Measurements from ENCODE around the gene FERMT3.
A peak's percentile ranks its signal among the peaks of the same experiment; 100 is the strongest.

FERMT3 gene

GRCh38 chr11:64235437-64236161, 29.1 kb downstream of the FERMT3 start:
- Histone ChIP-seq H3K4me1 (ENCODE audit: control insufficient read depth in 1 of 2, insufficient read depth in 2 of 2, low read length in 2 of 2) (peaks cover 61 to 62% of the 10 kb centered on the region in 2 donors), H3K9ac (ENCODE audit: low read depth in 1 of 2, low read length in 2 of 2) (peak overlapping the region; percentile 25 to 31), H3K27ac (ENCODE audit: low read depth, low read length) (no peak overlapping the region), H3K9me3 (ENCODE audit: control insufficient read depth in 1 of 2, low read length in 2 of 2) (no peaks in the 10 kb centered on the region), H3K4me3 (ENCODE audit: low read depth in 1 of 2, low read length in 2 of 2) (peak overlapping the region; percentile 59 to 82), H3K36me3 (ENCODE audit: control insufficient read depth in 1 of 2, insufficient read depth in 2 of 2, low read length in 2 of 2) (peaks cover 0 to 5% of the 10 kb centered on the region in 2 donors), H3K27me3 (ENCODE audit: control insufficient read depth in 1 of 2, insufficient read depth in 2 of 2, low read length in 2 of 2) (no peaks in the 10 kb centered on the region)

DNA sequence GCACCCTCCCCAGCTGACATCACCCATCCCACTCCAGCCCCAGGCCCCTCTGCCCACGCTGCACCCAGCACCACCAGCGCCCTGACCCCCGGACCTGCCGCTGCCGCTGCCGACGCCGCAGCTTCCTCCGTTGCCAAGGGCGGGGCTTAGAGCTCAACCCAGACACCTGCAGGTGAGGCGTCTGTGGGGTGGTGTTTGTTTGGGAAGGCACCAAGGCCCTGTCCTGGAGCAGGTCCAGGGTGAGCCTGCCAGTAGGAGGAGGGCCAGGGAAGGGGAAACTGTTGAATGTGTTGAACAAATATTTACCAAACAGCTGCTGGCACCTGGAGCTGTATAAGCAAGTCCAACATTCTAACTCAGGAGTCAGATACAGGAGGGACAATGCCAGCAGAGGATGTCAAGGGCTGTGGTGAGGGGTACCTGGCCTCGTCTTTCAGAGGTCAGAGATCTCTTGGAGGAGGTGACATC, 31.0 kb downstream of the FERMT3 start:
- Histone ChIP-seq H3K9me3 (ENCODE audit: control insufficient read depth in 1 of 2, low read length in 2 of 2) (no peaks in the 10 kb centered on the region), H3K27ac (ENCODE audit: low read depth, low read length) (peak overlapping the region; percentile 34), H3K36me3 (ENCODE audit: control insufficient read depth in 1 of 2, insufficient read depth in 2 of 2, low read length in 2 of 2) (peaks cover 0 to 5% of the 10 kb centered on the region in 2 donors), H3K4me3 (ENCODE audit: low read depth in 1 of 2, low read length in 2 of 2) (peak overlapping the region in 1 of 2 donors; percentile 7), H3K27me3 (ENCODE audit: control insufficient read depth in 1 of 2, insufficient read depth in 2 of 2, low read length in 2 of 2) (no peaks in the 10 kb centered on the region), H3K4me1 (ENCODE audit: control insufficient read depth in 1 of 2, insufficient read depth in 2 of 2, low read length in 2 of 2) (peaks cover 53 to 55% of the 10 kb centered on the region in 2 donors), H3K9ac (ENCODE audit: low read depth in 1 of 2, low read length in 2 of 2) (peak overlapping the region in 1 of 2 donors; percentile 34)

DNA sequence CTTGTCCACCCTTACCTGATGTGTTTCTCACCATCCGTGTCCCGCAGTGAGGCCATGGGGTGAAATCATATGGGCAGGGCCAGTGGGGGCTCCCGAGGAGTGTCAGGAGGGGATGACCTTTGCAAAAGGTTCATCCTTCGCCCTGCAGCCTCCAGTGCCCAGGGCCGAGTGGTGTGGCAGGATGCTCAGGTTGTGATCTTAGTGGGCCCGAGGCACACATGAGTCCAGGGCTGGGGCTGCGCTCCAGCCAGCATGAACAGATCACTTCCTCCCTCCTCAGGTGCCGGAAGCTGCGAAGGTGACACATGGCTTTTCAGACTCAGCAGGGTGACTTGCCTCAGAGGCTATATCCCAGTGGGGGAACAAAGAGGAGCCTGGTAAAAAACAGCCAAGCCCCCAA, 31.6 kb downstream of the FERMT3 start:
- H3K27ac ChIP-seq (ENCODE audit: low read depth, low read length) = peak overlapping the region; percentile 53
- H3K9me3 ChIP-seq (ENCODE audit: control insufficient read depth in 1 of 2, low read length in 2 of 2) = no peaks in the 10 kb centered on the region
- H3K4me1 ChIP-seq (ENCODE audit: control insufficient read depth in 1 of 2, insufficient read depth in 2 of 2, low read length in 2 of 2) = peaks cover 59 to 61% of the 10 kb centered on the region in 2 donors
- H3K9ac ChIP-seq (ENCODE audit: low read depth in 1 of 2, low read length in 2 of 2) = peak overlapping the region in 1 of 2 donors; percentile 34
- H3K36me3 ChIP-seq (ENCODE audit: control insufficient read depth in 1 of 2, insufficient read depth in 2 of 2, low read length in 2 of 2) = peaks cover 0 to 5% of the 10 kb centered on the region in 2 donors
- no peaks in the 10 kb centered on the region for H3K27me3 ChIP-seq (ENCODE audit: control insufficient read depth in 1 of 2, insufficient read depth in 2 of 2, low read length in 2 of 2)
- H3K4me3 ChIP-seq (ENCODE audit: low read depth in 1 of 2, low read length in 2 of 2) = peak overlapping the region in 1 of 2 donors; percentile 7

- peak overlapping the region; percentile 53 for H3K27ac ChIP-seq (ENCODE audit: low read depth, low read length)
- peaks cover 0 to 14% of the 10 kb centered on the region in 2 donors for H3K36me3 ChIP-seq (ENCODE audit: control insufficient read depth in 1 of 2, insufficient read depth in 2 of 2, low read length in 2 of 2)
- H3K9me3 ChIP-seq (ENCODE audit: control insufficient read depth in 1 of 2, low read length in 2 of 2) = no peaks in the 10 kb centered on the region
- no peaks in the 10 kb centered on the region for H3K27me3 ChIP-seq (ENCODE audit: control insufficient read depth in 1 of 2, insufficient read depth in 2 of 2, low read length in 2 of 2)
- peaks cover 61% of the 10 kb centered on the region in 2 donors for H3K4me1 ChIP-seq (ENCODE audit: control insufficient read depth in 1 of 2, insufficient read depth in 2 of 2, low read length in 2 of 2)
- H3K4me3 ChIP-seq (ENCODE audit: low read depth in 1 of 2, low read length in 2 of 2) = no peak overlapping the region
- H3K9ac ChIP-seq (ENCODE audit: low read depth in 1 of 2, low read length in 2 of 2) = peak overlapping the region in 1 of 2 donors; percentile 22
These were observed 32.5 kb downstream of the FERMT3 start for GRCh38 chr11:64238999-64239398.

- Histone ChIP-seq H3K9ac (ENCODE audit: low read depth in 1 of 2, low read length in 2 of 2) (peak overlapping the region; percentile 93 to 97), H3K4me1 (ENCODE audit: control insufficient read depth in 1 of 2, insufficient read depth in 2 of 2, low read length in 2 of 2) (peaks cover 63 to 64% of the 10 kb centered on the region in 2 donors), H3K36me3 (ENCODE audit: control insufficient read depth in 1 of 2, insufficient read depth in 2 of 2, low read length in 2 of 2) (peaks cover 0 to 17% of the 10 kb centered on the region in 2 donors), H3K27ac (ENCODE audit: low read depth, low read length) (peak overlapping the region; percentile 99), H3K27me3 (ENCODE audit: control insufficient read depth in 1 of 2, insufficient read depth in 2 of 2, low read length in 2 of 2) (no peaks in the 10 kb centered on the region), H3K9me3 (ENCODE audit: control insufficient read depth in 1 of 2, low read length in 2 of 2) (no peaks in the 10 kb centered on the region), H3K4me3 (ENCODE audit: low read depth in 1 of 2, low read length in 2 of 2) (peak overlapping the region; percentile 75 to 79)
These were observed 33.3 kb downstream of the FERMT3 start for GRCh38 chr11:64239662-64240434.

DNA sequence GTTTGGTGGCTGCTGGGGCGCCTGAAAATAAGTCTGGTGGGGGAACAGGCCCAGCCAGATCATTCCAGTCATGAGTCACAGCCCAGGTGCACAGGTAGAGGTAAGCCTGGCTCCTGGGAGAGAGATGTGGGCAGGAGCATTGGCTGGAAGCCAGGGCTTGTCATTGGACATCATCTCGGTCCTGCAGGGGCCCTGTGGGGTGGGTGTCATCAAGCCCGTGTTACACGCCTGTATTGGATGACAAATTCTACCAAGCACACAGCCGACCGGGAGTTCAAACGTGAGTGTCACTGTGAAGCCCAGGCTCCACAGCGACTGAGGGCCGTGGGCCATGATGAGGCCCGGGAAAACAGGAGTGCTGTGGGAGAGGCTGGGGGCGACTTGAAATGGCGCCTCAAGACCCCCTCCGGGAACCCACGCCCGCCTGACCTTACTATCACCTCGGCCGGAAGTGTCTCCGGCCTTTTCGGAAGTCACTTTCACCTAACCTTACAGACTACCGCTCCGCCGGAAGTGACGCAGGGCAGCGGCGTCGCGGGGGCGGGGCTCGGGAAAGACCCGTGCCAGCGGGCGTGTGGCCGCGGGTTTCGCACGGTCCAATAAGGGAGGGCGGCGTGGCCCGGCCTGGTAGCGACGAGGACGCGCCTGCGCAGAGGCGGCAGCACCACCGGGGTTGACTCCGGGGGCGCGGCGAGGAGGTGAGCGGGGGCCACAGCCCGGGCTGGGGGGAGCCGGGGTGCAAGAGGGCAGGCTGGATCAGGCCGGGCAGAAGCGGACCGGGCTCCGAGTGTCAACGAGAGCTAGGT, 34.1 kb downstream of the FERMT3 start, which contains the start of gene FKBP2:
TSS of gene FKBP2 (plus strand) at position 661 of the 806 bp plus-strand sequence. CDS start 1,293 bp downstream, outside the sequence.
- H3K9ac ChIP-seq (ENCODE audit: low read depth in 1 of 2, low read length in 2 of 2) = peak within 1 kb of the TSS; percentile 93 to 97
- H3K27ac ChIP-seq (ENCODE audit: low read depth, low read length) = peak within 1 kb of the TSS; percentile 99
- H3K27me3 ChIP-seq (ENCODE audit: control insufficient read depth in 1 of 2, insufficient read depth in 2 of 2, low read length in 2 of 2) = no peaks in the 10 kb centered on the region
- H3K4me1 ChIP-seq (ENCODE audit: control insufficient read depth in 1 of 2, insufficient read depth in 2 of 2, low read length in 2 of 2) = peaks cover 56 to 66% of the 10 kb centered on the region in 2 donors
- H3K4me3 ChIP-seq (ENCODE audit: low read depth in 1 of 2, low read length in 2 of 2) = peak within 1 kb of the TSS; percentile 82 to 84
- H3K36me3 ChIP-seq (ENCODE audit: control insufficient read depth in 1 of 2, insufficient read depth in 2 of 2, low read length in 2 of 2) = peaks cover 0 to 17% of the 10 kb centered on the region in 2 donors
- H3K9me3 ChIP-seq (ENCODE audit: control insufficient read depth in 1 of 2, low read length in 2 of 2) = no peaks in the 10 kb centered on the region

DNA sequence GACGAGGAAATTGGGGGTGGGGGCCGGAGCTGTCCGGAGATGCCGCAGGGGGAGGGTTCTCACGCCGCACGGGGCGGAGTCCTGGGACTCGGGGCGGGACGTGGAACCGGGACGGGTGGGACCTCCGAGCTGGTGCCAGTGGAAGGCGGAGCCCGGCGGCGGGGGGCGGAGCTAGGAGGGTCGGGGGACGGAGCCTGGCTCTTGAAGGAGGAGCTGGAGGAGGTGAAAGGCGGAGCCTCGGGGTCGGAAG, 34.6 kb downstream of the FERMT3 start:
- H3K9me3 ChIP-seq (ENCODE audit: control insufficient read depth in 1 of 2, low read length in 2 of 2) = no peaks in the 10 kb centered on the region
- peaks cover 56 to 67% of the 10 kb centered on the region in 2 donors for H3K4me1 ChIP-seq (ENCODE audit: control insufficient read depth in 1 of 2, insufficient read depth in 2 of 2, low read length in 2 of 2)
- no peaks in the 10 kb centered on the region for H3K27me3 ChIP-seq (ENCODE audit: control insufficient read depth in 1 of 2, insufficient read depth in 2 of 2, low read length in 2 of 2)
- peak overlapping the region; percentile 99 for H3K27ac ChIP-seq (ENCODE audit: low read depth, low read length)
- H3K9ac ChIP-seq (ENCODE audit: low read depth in 1 of 2, low read length in 2 of 2) = peak overlapping the region in 1 of 2 donors; percentile 93
- H3K4me3 ChIP-seq (ENCODE audit: low read depth in 1 of 2, low read length in 2 of 2) = peak overlapping the region; percentile 73 to 75
- peaks cover 0 to 17% of the 10 kb centered on the region in 2 donors for H3K36me3 ChIP-seq (ENCODE audit: control insufficient read depth in 1 of 2, insufficient read depth in 2 of 2, low read length in 2 of 2)

DNA sequence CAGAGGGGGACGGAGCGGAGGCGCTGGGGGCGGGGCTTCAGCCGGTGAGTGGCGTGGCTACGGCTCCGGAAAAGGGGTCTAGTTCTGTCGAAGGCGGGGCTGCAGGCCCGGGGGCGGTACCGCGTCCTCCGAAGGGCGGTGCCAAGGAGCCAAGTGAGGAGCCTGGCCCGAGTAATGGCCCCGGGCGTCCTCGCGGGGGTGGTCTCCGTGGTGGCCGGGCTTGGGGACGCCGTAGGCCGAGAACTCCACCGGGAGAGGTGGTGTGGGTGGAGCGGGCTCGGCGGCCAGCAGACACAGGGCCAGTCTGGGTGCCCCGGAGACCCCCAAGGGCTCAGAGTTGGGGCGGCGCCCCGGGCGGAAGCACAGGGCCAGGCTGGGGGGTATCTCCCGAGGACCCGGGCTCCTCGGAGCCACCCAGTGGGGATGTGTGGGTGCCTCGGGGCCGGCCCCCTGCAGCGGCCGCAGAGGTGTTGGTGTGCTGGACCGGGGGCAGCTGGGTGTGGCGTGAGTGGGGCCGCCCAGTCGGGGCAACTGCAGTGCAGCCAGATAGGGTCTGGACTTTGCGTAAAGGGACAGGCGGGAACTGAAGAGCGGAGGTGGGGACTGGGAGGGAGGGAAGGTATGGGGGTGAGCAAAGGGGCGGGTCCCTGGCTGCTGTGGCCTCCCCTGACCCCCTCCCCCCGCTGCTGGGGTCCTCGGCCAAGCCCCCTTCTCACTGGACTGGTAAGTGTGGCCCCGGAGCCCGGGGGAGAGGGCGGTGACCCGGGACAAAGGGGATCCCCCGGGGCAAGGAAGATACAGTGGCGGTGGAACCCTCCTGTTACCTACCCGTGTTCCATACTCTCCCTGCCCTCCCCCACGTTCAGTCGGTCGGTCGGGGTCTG, 35.2 kb downstream of the FERMT3 start:
- H3K4me3 ChIP-seq (ENCODE audit: low read depth in 1 of 2, low read length in 2 of 2) = peak overlapping the region; percentile 82 to 84
- peak overlapping the region; percentile 79 to 94 for H3K9ac ChIP-seq (ENCODE audit: low read depth in 1 of 2, low read length in 2 of 2)
- no peaks in the 10 kb centered on the region for H3K27me3 ChIP-seq (ENCODE audit: control insufficient read depth in 1 of 2, insufficient read depth in 2 of 2, low read length in 2 of 2)
- peaks cover 0 to 17% of the 10 kb centered on the region in 2 donors for H3K36me3 ChIP-seq (ENCODE audit: control insufficient read depth in 1 of 2, insufficient read depth in 2 of 2, low read length in 2 of 2)
- H3K27ac ChIP-seq (ENCODE audit: low read depth, low read length) = peak overlapping the region; percentile 99
- H3K9me3 ChIP-seq (ENCODE audit: control insufficient read depth in 1 of 2, low read length in 2 of 2) = no peaks in the 10 kb centered on the region
- peaks cover 56 to 67% of the 10 kb centered on the region in 2 donors for H3K4me1 ChIP-seq (ENCODE audit: control insufficient read depth in 1 of 2, insufficient read depth in 2 of 2, low read length in 2 of 2)

DNA sequence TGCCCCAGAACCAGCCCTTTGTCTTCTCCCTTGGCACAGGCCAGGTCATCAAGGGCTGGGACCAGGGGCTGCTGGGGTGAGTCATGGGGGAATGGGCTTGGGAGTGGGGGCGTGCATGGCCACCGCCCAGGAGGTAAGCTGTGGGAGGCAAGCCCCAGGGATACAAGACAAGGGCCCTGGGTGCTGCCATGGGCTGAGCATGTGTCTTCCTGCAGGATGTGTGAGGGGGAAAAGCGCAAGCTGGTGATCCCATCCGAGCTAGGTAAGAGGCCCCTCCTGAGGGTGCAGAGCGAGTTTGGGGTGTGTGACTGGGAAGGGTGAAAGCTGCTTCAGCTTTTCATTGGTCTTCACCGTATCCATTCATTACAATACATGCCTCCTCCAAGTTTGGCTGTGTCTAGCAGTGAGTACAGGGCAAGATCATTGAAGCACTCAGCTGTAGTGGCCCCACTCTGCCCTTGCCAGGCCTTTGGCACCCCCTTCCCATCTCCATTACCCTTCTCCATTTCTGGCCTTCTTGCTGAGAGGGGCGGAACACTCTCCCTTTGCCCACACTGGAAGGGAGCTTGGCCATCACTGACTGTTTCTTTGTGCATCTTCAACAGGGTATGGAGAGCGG, 36.8 kb downstream of the FERMT3 start:
- peaks cover 50 to 70% of the 10 kb centered on the region in 2 donors for H3K4me1 ChIP-seq (ENCODE audit: control insufficient read depth in 1 of 2, insufficient read depth in 2 of 2, low read length in 2 of 2)
- H3K4me3 ChIP-seq (ENCODE audit: low read depth in 1 of 2, low read length in 2 of 2) = no peak overlapping the region
- no peaks in the 10 kb centered on the region for H3K9me3 ChIP-seq (ENCODE audit: control insufficient read depth in 1 of 2, low read length in 2 of 2)
- peak overlapping the region in 1 of 2 donors; percentile 32 for H3K9ac ChIP-seq (ENCODE audit: low read depth in 1 of 2, low read length in 2 of 2)
- H3K27me3 ChIP-seq (ENCODE audit: control insufficient read depth in 1 of 2, insufficient read depth in 2 of 2, low read length in 2 of 2) = no peaks in the 10 kb centered on the region
- peaks cover 0 to 12% of the 10 kb centered on the region in 2 donors for H3K36me3 ChIP-seq (ENCODE audit: control insufficient read depth in 1 of 2, insufficient read depth in 2 of 2, low read length in 2 of 2)
- H3K27ac ChIP-seq (ENCODE audit: low read depth, low read length) = no peak overlapping the region
